ENCODE measurements around the gene PNPLA5.

Gene PNPLA5

GRCh38 chr22:43919106-43919973, 27.5 kb upstream of the PNPLA5 start:
- Histone ChIP-seq H3K36me3 (ENCODE audit: low read length) (no peaks in the 10 kb centered on the region), H3K27me3 (ENCODE audit: low read length) (no peaks in the 10 kb centered on the region), H4K20me1 (ENCODE audit: low read depth, low read length) (no peaks in the 10 kb centered on the region), H3K9me3 (ENCODE audit: insufficient read depth, low read length) (no peaks in the 10 kb centered on the region), H2AFZ (ENCODE audit: low read depth, low read length, severe bottlenecking) (no peak overlapping the region), H3K9ac (ENCODE audit: low read length) (no peak overlapping the region), H3K4me3 (ENCODE audit: insufficient read depth, low read length, poor library complexity, severe bottlenecking) (no peak overlapping the region), H3K4me2 (ENCODE audit: low read depth, low read length, poor library complexity, severe bottlenecking) (no peak overlapping the region), H3K79me2 (ENCODE audit: insufficient read depth, low read length) (no peaks in the 10 kb centered on the region), H3K9me2 (replicated peaks; ENCODE audit: insufficient read depth, low read length) (no peaks in the 10 kb centered on the region), H3F3A (ENCODE audit: insufficient read depth) (no peaks in the 10 kb centered on the region), H3K27ac (ENCODE audit: low read depth, low read length) (no peak overlapping the region)
- no peak for TF ChIP-seq EZH2phosphoT487 (conservative IDR thresholded peaks at IDR 0.05; ENCODE audit: low read length)
- TF ChIP-seq, protein P1, sequence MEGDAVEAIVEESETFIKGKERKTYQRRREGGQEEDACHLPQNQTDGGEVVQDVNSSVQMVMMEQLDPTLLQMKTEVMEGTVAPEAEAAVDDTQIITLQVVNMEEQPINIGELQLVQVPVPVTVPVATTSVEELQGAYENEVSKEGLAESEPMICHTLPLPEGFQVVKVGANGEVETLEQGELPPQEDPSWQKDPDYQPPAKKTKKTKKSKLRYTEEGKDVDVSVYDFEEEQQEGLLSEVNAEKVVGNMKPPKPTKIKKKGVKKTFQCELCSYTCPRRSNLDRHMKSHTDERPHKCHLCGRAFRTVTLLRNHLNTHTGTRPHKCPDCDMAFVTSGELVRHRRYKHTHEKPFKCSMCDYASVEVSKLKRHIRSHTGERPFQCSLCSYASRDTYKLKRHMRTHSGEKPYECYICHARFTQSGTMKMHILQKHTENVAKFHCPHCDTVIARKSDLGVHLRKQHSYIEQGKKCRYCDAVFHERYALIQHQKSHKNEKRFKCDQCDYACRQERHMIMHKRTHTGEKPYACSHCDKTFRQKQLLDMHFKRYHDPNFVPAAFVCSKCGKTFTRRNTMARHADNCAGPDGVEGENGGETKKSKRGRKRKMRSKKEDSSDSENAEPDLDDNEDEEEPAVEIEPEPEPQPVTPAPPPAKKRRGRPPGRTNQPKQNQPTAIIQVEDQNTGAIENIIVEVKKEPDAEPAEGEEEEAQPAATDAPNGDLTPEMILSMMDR (IDR thresholded peaks at IDR 0.05; ENCODE audit: insufficient read depth, low read length, poor library complexity, severe bottlenecking): no peak

DNA sequence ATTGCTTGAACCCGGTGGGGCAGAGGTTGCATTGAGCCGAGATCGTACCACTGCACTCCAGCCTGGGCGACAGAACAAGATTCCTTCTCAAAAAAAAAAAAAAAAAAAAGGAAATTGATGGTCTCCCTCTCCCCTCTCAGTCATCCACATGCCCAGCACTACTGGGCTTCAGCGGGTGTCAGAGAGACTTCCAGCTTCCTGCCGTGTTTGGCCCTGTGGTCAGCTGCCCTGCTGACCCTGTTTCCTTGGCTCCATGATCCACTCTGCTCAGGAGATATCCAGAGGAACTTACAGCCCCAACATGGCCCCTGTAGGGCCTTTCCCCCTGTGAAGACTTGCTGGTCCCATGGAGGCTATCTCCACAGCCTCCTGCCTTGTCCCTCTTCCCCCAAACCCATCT, 25.7 kb upstream of the PNPLA5 start:
- Histone ChIP-seq H3K9ac (ENCODE audit: low read length) (no peak overlapping the region), H4K20me1 (ENCODE audit: low read depth, low read length) (no peaks in the 10 kb centered on the region), H3K9me3 (ENCODE audit: insufficient read depth, low read length) (no peaks in the 10 kb centered on the region), H3K36me3 (ENCODE audit: low read length) (no peaks in the 10 kb centered on the region), H3K27ac (ENCODE audit: low read depth, low read length) (no peak overlapping the region), H2AFZ (ENCODE audit: low read depth, low read length, severe bottlenecking) (no peak overlapping the region), H3K27me3 (ENCODE audit: low read length) (no peaks in the 10 kb centered on the region), H3K4me2 (ENCODE audit: low read depth, low read length, poor library complexity, severe bottlenecking) (no peak overlapping the region), H3K9me2 (replicated peaks; ENCODE audit: insufficient read depth, low read length) (no peaks in the 10 kb centered on the region), H3F3A (ENCODE audit: insufficient read depth) (no peaks in the 10 kb centered on the region), H3K4me3 (ENCODE audit: insufficient read depth, low read length, poor library complexity, severe bottlenecking) (no peak overlapping the region), H3K79me2 (ENCODE audit: insufficient read depth, low read length) (no peaks in the 10 kb centered on the region)
- TF ChIP-seq EZH2phosphoT487 (conservative IDR thresholded peaks at IDR 0.05; ENCODE audit: low read length): no peak
- TF ChIP-seq, protein P1 (IDR thresholded peaks at IDR 0.05; ENCODE audit: insufficient read depth, low read length, poor library complexity, severe bottlenecking): no peak

GRCh38 chr22:43911351-43911750, 19.5 kb upstream of the PNPLA5 start:
- no peaks in the 10 kb centered on the region for H3F3A ChIP-seq (ENCODE audit: insufficient read depth)
- no peak overlapping the region for H3K27ac ChIP-seq (ENCODE audit: low read depth, low read length)
- no peaks in the 10 kb centered on the region for H3K36me3 ChIP-seq (ENCODE audit: low read length)
- H3K27me3 ChIP-seq (ENCODE audit: low read length): no peaks in the 10 kb centered on the region
- H3K9me2 ChIP-seq (replicated peaks; ENCODE audit: insufficient read depth, low read length): no peaks in the 10 kb centered on the region
- H3K4me2 ChIP-seq (ENCODE audit: low read depth, low read length, poor library complexity, severe bottlenecking): no peak overlapping the region
- no peaks in the 10 kb centered on the region for H4K20me1 ChIP-seq (ENCODE audit: low read depth, low read length)
- no peak overlapping the region for H2AFZ ChIP-seq (ENCODE audit: low read depth, low read length, severe bottlenecking)
- H3K9me3 ChIP-seq (ENCODE audit: insufficient read depth, low read length): no peaks in the 10 kb centered on the region
- no peak overlapping the region for H3K4me3 ChIP-seq (ENCODE audit: insufficient read depth, low read length, poor library complexity, severe bottlenecking)
- H3K79me2 ChIP-seq (ENCODE audit: insufficient read depth, low read length): no peaks in the 10 kb centered on the region
- TF ChIP-seq, protein P1 (IDR thresholded peaks at IDR 0.05; ENCODE audit: insufficient read depth, low read length, poor library complexity, severe bottlenecking): no peak
- no peak for TF ChIP-seq EZH2phosphoT487 (conservative IDR thresholded peaks at IDR 0.05; ENCODE audit: low read length)
- H3K9ac ChIP-seq (ENCODE audit: low read length): no peak overlapping the region
